ENCODE measurements around the gene PSMA3.
"Not testable (repeated sequence)": the region's sequence is repeated elsewhere in the genome, so short reads cannot be mapped to it uniquely, and the experiment has no call there.

PSMA3 gene

GRCh38 chr14:58244556-58245387 is at the start of gene PSMA3:
Gene PSMA3, plus strand, starts transcription at chr14:58244843. Its CDS starts 78 bp downstream, at chr14:58244921.
- peak; percentile 95 to 96 for DNase-seq

GRCh38 chr14:58196198-58196597 is 48.4 kb upstream of the PSMA3 start:
- no peak for DNase-seq

GRCh38 chr14:58198086-58198485 is 46.6 kb upstream of the PSMA3 start:
- no peak for DNase-seq

GRCh38 chr14:58199726-58200479 is 44.7 kb upstream of the PSMA3 start, which contains the start of gene ACTR10:
Gene ACTR10, plus strand, starts transcription at chr14:58200149. Its CDS starts 69 bp downstream, at chr14:58200218.
- DNase-seq, result peak; percentile 71 to 80

- no peak for DNase-seq
Measured at GRCh38 chr14:58200480-58200841, 44.2 kb upstream of the PSMA3 start.

- no peak for DNase-seq
Measured at GRCh38 chr14:58200846-58201245, 43.8 kb upstream of the PSMA3 start.

- no peak for DNase-seq
Measured at GRCh38 chr14:58213176-58213575, 31.5 kb upstream of the PSMA3 start.

GRCh38 chr14:58215191-58215914 is 29.3 kb upstream of the PSMA3 start:
- no peak for DNase-seq

- DNase-seq, result no peak
Measured at GRCh38 chr14:58216544-58216943, 28.1 kb upstream of the PSMA3 start.

- no peak for DNase-seq
Measured at GRCh38 chr14:58227096-58227819, 17.4 kb upstream of the PSMA3 start.

- no peak for DNase-seq
Measured at GRCh38 chr14:58238252-58239243, 6.1 kb upstream of the PSMA3 start.

- peak; percentile 42 to 61 for DNase-seq
Measured at GRCh38 chr14:58239244-58240195, 5.1 kb upstream of the PSMA3 start.

GRCh38 chr14:58243790-58244555 is 670 bp upstream of the PSMA3 start:
- no peak for DNase-seq

GRCh38 chr14:58245562-58245961 is 919 bp downstream of the PSMA3 start:
- no peak for DNase-seq

GRCh38 chr14:58249611-58250010 is 5.0 kb downstream of the PSMA3 start:
- DNase-seq, result no peak

- no peak for DNase-seq
Measured at GRCh38 chr14:58258156-58258555, 13.5 kb downstream of the PSMA3 start.

- not testable (repeated sequence) for DNase-seq
Measured at GRCh38 chr14:58262005-58262404, 17.4 kb downstream of the PSMA3 start.

- DNase-seq, result no peak
Measured at GRCh38 chr14:58265401-58265800, 20.8 kb downstream of the PSMA3 start.

- DNase-seq, result no peak
Measured at GRCh38 chr14:58270628-58271027, 26.0 kb downstream of the PSMA3 start.

Data from NCI-H1930 (cell line).